HEK293 (cell line): Measurements from ENCODE around the gene RSPH1.

Experiments used
- ATF2 ChIP-seq: fragments of 450-650 bp; formaldehyde crosslinking; IDR thresholded peaks from 2 replicates; pipeline ENCODE4 v1.5.1; 2016; ENCODE audit warnings: missing biosample characterization, missing genetic modification characterization, low read depth
- CTCF ChIP-seq: fragments of 450-650 bp; formaldehyde crosslinking; IDR thresholded peaks from 2 replicates; pipeline ENCODE4 v1.5.1; 2016; ENCODE audit warnings: missing biosample characterization, missing genetic modification characterization
- PBX3 ChIP-seq: sonication (generic); formaldehyde crosslinking; IDR thresholded peaks from 2 replicates; pipeline ENCODE4 v1.8.1; 2022; ENCODE audit warnings: mild to moderate bottlenecking, moderate library complexity, missing genetic modification reagents
- PRDM2 ChIP-seq: fragments of 450-650 bp; formaldehyde crosslinking; IDR thresholded peaks from 2 replicates; pipeline ENCODE4 v1.5.1; 2016; ENCODE audit warnings: missing biosample characterization, missing genetic modification characterization, borderline replicate concordance
- SETDB1 ChIP-seq: IDR thresholded peaks from one replicate; pipeline ENCODE4 v1.6.1; 2017; ENCODE audit warnings: mild to moderate bottlenecking, low read length, moderate library complexity, mixed read lengths; ENCODE audit not compliant: insufficient read length
- SP2 ChIP-seq: fragments of 450-650 bp; formaldehyde crosslinking; IDR thresholded peaks from 2 replicates; pipeline ENCODE4 v1.5.1; 2016; ENCODE audit warnings: missing biosample characterization, missing genetic modification characterization
- TCF7L2 ChIP-seq: IDR thresholded peaks from 2 replicates; pipeline ENCODE4 v1.6.1; 2011; ENCODE audit warnings: low read depth, mild to moderate bottlenecking, inconsistent platforms, low read length, moderate library complexity, borderline replicate concordance
- YY1 ChIP-seq: fragments of 450-650 bp; formaldehyde crosslinking; IDR thresholded peaks from 2 replicates; pipeline ENCODE4 v1.5.1; 2018; ENCODE audit warnings: missing biosample characterization, missing genetic modification characterization
- ZNF10 ChIP-seq: fragments of 450-650 bp; formaldehyde crosslinking; IDR thresholded peaks from 2 replicates; pipeline ENCODE4 v1.5.1; 2017; ENCODE audit warnings: missing biosample characterization, missing genetic modification characterization
- ZNF658 ChIP-seq: fragments of 450-650 bp; formaldehyde crosslinking; IDR thresholded peaks from 2 replicates; pipeline ENCODE4; 2016; ENCODE audit warnings: missing biosample characterization, missing genetic modification characterization
- ZNF670 ChIP-seq: fragments of 450-650 bp; formaldehyde crosslinking; IDR thresholded peaks from 2 replicates; pipeline ENCODE4 v1.5.1; 2016; ENCODE audit warnings: missing biosample characterization, missing genetic modification characterization, low read depth

GRCh38 chr21:42451941-42452340 lies 44.1 kb downstream of the RSPH1 start:
- no peak for TF ChIP-seq SETDB1
- no peak for TF ChIP-seq ZNF10 (tag by site-specific recombination)
- TF ChIP-seq ATF2 = no peak
- TF ChIP-seq ZNF658 (tag by site-specific recombination) = no peak
- TF ChIP-seq PBX3 = no peak
- no peak for TF ChIP-seq SP2
- no peak for TF ChIP-seq PRDM2 (tag by site-specific recombination)
- TF ChIP-seq TCF7L2 = no peak
- TF ChIP-seq ZNF670 = no peak
- no peak for TF ChIP-seq CTCF
- no peak for TF ChIP-seq YY1 (tag by site-specific recombination)
